ENCODE measurements around the gene CPXM1. TPM values are rescaled to one million over a fixed set of nuclear protein-coding genes. Genes with fewer than 3 reads are reported as not detected.

Gene CPXM1
- total and polyA plus RNA-seq, 10 donors = 0.23 to 2.9 (median 0.48) TPM

- peaks cover 0 to 42% (median 12%) of the 10 kb centered on the region in 6 donors for H3K4me1 ChIP-seq
- H3K27ac ChIP-seq = no peak overlapping the region
- no peaks in the 10 kb centered on the region for H3K9me3 ChIP-seq
- DNase-seq = peak; percentile 57
- H3K36me3 ChIP-seq = no peaks in the 10 kb centered on the region
- intact Hi-C loops (cut with DNase I; ENCODE audit: low total_unique reads) = no loop called here
- H3K4me3 ChIP-seq = no peak overlapping the region
- TF ChIP-seq CTCF (IDR thresholded peaks at IDR 0.05 in 8 of 11, conservative IDR thresholded peaks at IDR 0.05 in 3 of 11) = no peak
- TF ChIP-seq POLR2AphosphoS5 (IDR thresholded peaks at IDR 0.05) = no peak
- no peak for TF ChIP-seq POLR2A (IDR thresholded peaks at IDR 0.05)
- peaks cover 0 to 35% (median 0%) of the 10 kb centered on the region in 7 donors for H3K27me3 ChIP-seq (replicated peaks in 1 of 7)
- 70 to 87% (median 72%) methylated on average over 8 to 12 of the region's 12 CpGs for WGBS, 5 donors
Measured at GRCh38 chr20:2745060-2745910, 55.1 kb downstream of the CPXM1 start.

Other genes with a start within 250 kb of the CPXM1 start
- gene NOP56, start 148.0 kb downstream of the CPXM1 start, total RNA-seq = 100 to 1,000 TPM in 6 of 7 donors, 10 to 100 TPM in 1; 82.1 to 183 (median 127) TPM
- gene NOP56, start 148.0 kb downstream of the CPXM1 start, polyA plus RNA-seq = 100 to 1,000 TPM; 151 to 208 (median 182) TPM
- 100 to 1,000 TPM in 3 of 7 donors, 10 to 100 TPM in 4; 72.7 to 105 (median 85.0) TPM for gene IDH3B, start 136.4 kb downstream of the CPXM1 start, total RNA-seq
- 10 to 100 TPM; 59.4 to 87.8 (median 78.1) TPM for gene IDH3B, start 136.4 kb downstream of the CPXM1 start, polyA plus RNA-seq
- gene EBF4, start 107.8 kb downstream of the CPXM1 start, total RNA-seq = 10 to 100 TPM in 2 of 7 donors, 1 to 10 TPM in 5; 3.9 to 19.2 (median 6.9) TPM
- 1 to 10 TPM; 2.5 to 4.8 (median 4.8) TPM for gene EBF4, start 107.8 kb downstream of the CPXM1 start, polyA plus RNA-seq
- gene C20orf141, start 14.4 kb upstream of the CPXM1 start, total RNA-seq = not detected
- gene C20orf141, start 14.4 kb upstream of the CPXM1 start, polyA plus RNA-seq = not detected
- gene TMEM239, start 15.7 kb upstream of the CPXM1 start, total RNA-seq = not detected
- not detected for gene TMEM239, start 15.7 kb upstream of the CPXM1 start, polyA plus RNA-seq
- 10 to 100 TPM; 38.2 to 57.5 (median 51.7) TPM for gene PCED1A, start 40.0 kb upstream of the CPXM1 start, total RNA-seq
- gene PCED1A, start 40.0 kb upstream of the CPXM1 start, polyA plus RNA-seq = 100 to 1,000 TPM in 2 of 3 donors, 10 to 100 TPM in 1; 66.7 to 165 (median 137) TPM
- 10 to 100 TPM; 32.0 to 51.3 (median 41.4) TPM for gene VPS16, start 40.1 kb upstream of the CPXM1 start, total RNA-seq
- 100 to 1,000 TPM in 1 of 3 donors, 10 to 100 TPM in 2; 44.5 to 104 (median 66.4) TPM for gene VPS16, start 40.1 kb upstream of the CPXM1 start, polyA plus RNA-seq
- 10 to 100 TPM; 47.6 to 65.5 (median 57.0) TPM for gene PTPRA, start 72.9 kb upstream of the CPXM1 start, total RNA-seq
- gene PTPRA, start 72.9 kb upstream of the CPXM1 start, polyA plus RNA-seq = 10 to 100 TPM; 15.3 to 17.3 (median 15.7) TPM
- gene GNRH2, start 243.0 kb upstream of the CPXM1 start, total RNA-seq = 1 to 10 TPM in 2 of 7 donors, under 1 TPM in 2, not detected in 3; 0.70 to 1.7 (median 1.0) TPM
- gene GNRH2, start 243.0 kb upstream of the CPXM1 start, polyA plus RNA-seq = not detected
- 10 to 100 TPM; 22.5 to 40.1 (median 25.3) TPM for gene MRPS26, start 245.4 kb upstream of the CPXM1 start, total RNA-seq
- 10 to 100 TPM; 44.3 to 64.6 (median 60.6) TPM for gene MRPS26, start 245.4 kb upstream of the CPXM1 start, polyA plus RNA-seq

Measured in spleen (tissue), 11 donors.